Measurements from ENCODE around the gene MRPL23. TPM values are rescaled to one million over a fixed set of nuclear protein-coding genes. Genes with fewer than 3 reads are reported as not detected.

The MRPL23 gene
- total RNA-seq, 1 experiment from 2014 or later: 232 TPM

GRCh38 chr11:1932681-1933080 is 14.5 kb upstream of the MRPL23 start:
- Histone ChIP-seq H3F3A (ENCODE audit: low read length, unreplicated experiment) (no peaks in the 10 kb centered on the region), H3K9me2 (replicated peaks; ENCODE audit: low read length) (no peaks in the 10 kb centered on the region), H3K27ac (ENCODE audit: low read length) (no peak overlapping the region), H3K4me2 (ENCODE audit: low read length) (no peak overlapping the region), H3K9ac (ENCODE audit: low read length) (no peak overlapping the region), H3K4me1 (ENCODE audit: insufficient read depth, low read length) (no peaks in the 10 kb centered on the region), H3K36me3 (ENCODE audit: low read depth, low read length) (no peaks in the 10 kb centered on the region), H2AFZ (ENCODE audit: low read length) (no peak overlapping the region), H3K79me2 (ENCODE audit: low read length) (no peaks in the 10 kb centered on the region), H4K20me1 (ENCODE audit: low read length) (no peaks in the 10 kb centered on the region), H3K9me3 (ENCODE audit: low read length) (no peaks in the 10 kb centered on the region), H3K27me3 (ENCODE audit: low read length) (no peaks in the 10 kb centered on the region), H3K4me3 (ENCODE audit: low read length) (no peak overlapping the region)
- ATAC-seq: no peak
- ChIA-PET POLR2A (ENCODE audit: unreplicated experiment) (no interaction called here), CTCF (no interaction called here)
- TF ChIP-seq EZH2phosphoT487 (IDR thresholded peaks at IDR 0.05; ENCODE audit: borderline replicate concordance, low read length) (no peak), EZH2 (IDR thresholded peaks at IDR 0.05; ENCODE audit: low read length, unreplicated experiment) (no peak), CTCF (conservative IDR thresholded peaks at IDR 0.05; ENCODE audit: low read depth, low read length) (no peak)
- no peak for DNase-seq
- intact Hi-C loops (cut with micrococcal nuclease): no loop called here
- no TSS peak for BruUV-seq (replicated peaks)

GRCh38 chr11:1933416-1934334 is 13.5 kb upstream of the MRPL23 start:
- no peak overlapping the region for H2AFZ ChIP-seq (ENCODE audit: low read length)
- ATAC-seq: no peak
- no peaks in the 10 kb centered on the region for H3K4me1 ChIP-seq (ENCODE audit: insufficient read depth, low read length)
- intact Hi-C loops (cut with micrococcal nuclease): no loop called here
- H3K27me3 ChIP-seq (ENCODE audit: low read length): no peaks in the 10 kb centered on the region
- no peaks in the 10 kb centered on the region for H3K9me3 ChIP-seq (ENCODE audit: low read length)
- no peak overlapping the region for H3K4me2 ChIP-seq (ENCODE audit: low read length)
- POLR2A ChIA-PET (ENCODE audit: unreplicated experiment): no interaction called here
- CTCF ChIA-PET: no interaction called here
- H3F3A ChIP-seq (ENCODE audit: low read length, unreplicated experiment): no peaks in the 10 kb centered on the region
- no peak overlapping the region for H3K4me3 ChIP-seq (ENCODE audit: low read length)
- H4K20me1 ChIP-seq (ENCODE audit: low read length): no peaks in the 10 kb centered on the region
- H3K9ac ChIP-seq (ENCODE audit: low read length): no peak overlapping the region
- H3K79me2 ChIP-seq (ENCODE audit: low read length): no peaks in the 10 kb centered on the region
- no peaks in the 10 kb centered on the region for H3K9me2 ChIP-seq (replicated peaks; ENCODE audit: low read length)
- DNase-seq: no peak
- H3K36me3 ChIP-seq (ENCODE audit: low read depth, low read length): no peaks in the 10 kb centered on the region
- TF ChIP-seq EZH2phosphoT487 (IDR thresholded peaks at IDR 0.05; ENCODE audit: borderline replicate concordance, low read length) (no peak), CTCF (conservative IDR thresholded peaks at IDR 0.05; ENCODE audit: low read depth, low read length) (no peak), EZH2 (IDR thresholded peaks at IDR 0.05; ENCODE audit: low read length, unreplicated experiment) (no peak)
- H3K27ac ChIP-seq (ENCODE audit: low read length): no peak overlapping the region
- BruUV-seq (replicated peaks): no TSS peak
